GM12873 (cell line): ENCODE data around the gene TRERF1.

ENCODE experiments used
- CTCF ChIP-seq: IDR thresholded peaks from 2 replicates; pipeline ENCODE4 v1.5.1; 2012; ENCODE audit warnings: low read depth, mild to moderate bottlenecking, moderate library complexity, low read length, control low read depth; ENCODE audit not compliant: insufficient read depth; ENCODE audit errors: missing control alignments

The TRERF1 gene

GRCh38 chr6:42194056-42194455, 257.7 kb downstream of the TRERF1 start:
- TF ChIP-seq CTCF, result no peak

- no peak for TF ChIP-seq CTCF
These were observed 258.2 kb downstream of the TRERF1 start for GRCh38 chr6:42193491-42193894.

DNA sequence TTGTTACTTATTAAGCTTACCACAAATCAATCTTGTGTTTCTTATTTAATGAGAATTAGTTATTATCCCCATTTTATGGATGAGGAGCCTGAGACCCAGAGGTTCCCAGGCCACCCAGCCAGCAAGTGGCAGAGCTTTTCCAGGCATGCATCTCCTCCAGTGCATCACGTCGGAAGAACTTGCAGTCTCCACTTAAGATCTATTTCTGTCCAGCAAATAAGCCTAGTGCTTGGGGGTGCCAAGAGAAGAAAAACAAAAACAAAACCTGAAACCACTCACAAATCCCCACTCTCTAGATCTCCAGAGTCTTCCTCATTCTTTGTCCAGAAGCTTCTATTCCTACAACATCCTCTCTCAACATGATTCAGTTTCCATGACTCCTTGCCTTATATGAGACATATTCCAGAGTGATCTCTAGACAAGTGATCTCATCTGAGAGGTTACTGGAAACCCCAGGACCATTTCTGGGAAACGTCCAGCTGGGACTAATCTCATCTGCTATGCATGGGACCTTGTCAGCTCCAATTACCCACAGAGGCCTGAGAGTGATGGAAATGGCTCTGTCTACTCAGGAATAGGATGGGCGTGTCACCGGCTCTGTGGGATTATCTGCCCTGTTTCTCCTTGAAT, 261.1 kb downstream of the TRERF1 start:
- no peak for TF ChIP-seq CTCF

GRCh38 chr6:42188406-42188805, 263.3 kb downstream of the TRERF1 start:
- TF ChIP-seq CTCF, result no peak

- no peak for TF ChIP-seq CTCF
These were observed 266.1 kb downstream of the TRERF1 start for GRCh38 chr6:42185597-42185996.

DNA sequence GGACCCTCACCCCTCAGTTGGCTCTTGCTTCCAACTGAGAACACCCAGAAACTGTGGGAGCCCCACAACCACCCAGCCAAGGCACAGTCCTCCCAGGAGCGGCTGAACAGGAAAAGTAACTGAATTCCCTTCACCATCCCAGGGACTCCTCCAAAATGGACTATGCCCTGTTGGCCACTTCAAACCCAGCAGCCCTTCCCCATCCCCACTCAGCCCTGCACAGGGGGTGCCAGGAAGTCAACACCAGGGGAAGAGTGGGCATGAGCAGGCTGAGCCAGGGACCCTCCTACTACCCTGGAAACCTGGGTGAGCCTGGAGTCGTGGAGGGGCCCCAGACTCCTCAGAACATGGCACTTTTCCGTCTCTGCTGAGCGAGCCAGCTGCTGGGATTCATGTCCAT, 267.3 kb downstream of the TRERF1 start:
- no peak for TF ChIP-seq CTCF

DNA sequence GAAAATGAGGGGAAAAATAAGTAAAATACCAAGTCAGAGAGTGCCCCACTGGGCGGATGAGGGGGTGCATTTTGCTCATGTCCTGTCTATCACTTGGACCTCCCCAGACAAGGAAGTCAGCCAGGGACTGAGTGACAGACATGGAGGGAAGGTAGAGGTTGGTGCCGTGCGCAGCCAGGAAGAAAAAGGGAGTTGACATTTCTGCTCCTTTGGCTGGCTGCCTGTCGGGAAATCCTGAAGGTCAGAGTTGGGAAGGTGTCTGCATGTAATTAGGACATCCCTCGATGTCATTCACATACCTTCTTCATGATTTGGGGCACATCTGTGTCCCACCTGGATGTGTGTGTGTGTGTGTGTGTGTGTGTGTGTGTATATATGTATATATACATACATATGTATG, 269.6 kb downstream of the TRERF1 start:
- no peak for TF ChIP-seq CTCF
